ENCODE measurements around the gene CPVL. TPM values are rescaled to one million over a fixed set of nuclear protein-coding genes. Genes with fewer than 3 reads are reported as not detected.

Gene CPVL
- total RNA-seq, 1 experiment from 2014 or later = 10.3 TPM

DNA sequence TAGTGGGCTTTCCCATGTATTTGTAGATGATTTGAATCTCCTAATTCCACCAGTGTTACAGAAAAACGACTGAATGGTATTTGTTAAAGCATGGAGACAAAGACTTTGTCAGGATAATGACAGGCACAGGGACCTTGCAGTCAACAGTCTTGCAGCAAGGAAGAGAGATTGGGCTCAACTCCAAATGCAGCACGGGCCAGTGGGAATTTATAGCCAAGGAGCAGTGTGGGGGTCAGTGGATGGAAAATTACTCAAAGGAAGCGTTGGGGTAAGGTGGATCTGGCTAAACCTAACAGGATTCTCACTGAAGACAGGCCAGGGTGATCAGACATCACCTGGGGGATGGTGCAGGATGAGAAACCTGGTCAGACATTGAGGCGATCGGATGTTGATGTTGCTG is 24.3 kb downstream of the CPVL start:
- Histone ChIP-seq H3K4me1 (ENCODE audit: control insufficient read depth in 1 of 2, insufficient read depth in 2 of 2, low read length in 2 of 2) (peaks cover 0 to 6% of the 10 kb centered on the region in 2 experiments; a peak in 2 of 4 replicates), H3K9ac (ENCODE audit: low read length) (no peak overlapping the region), H3K9me3 (ENCODE audit: control insufficient read depth in 1 of 2, insufficient read depth in 1 of 2, low read depth in 1 of 2, low read length in 2 of 2) (no peaks in the 10 kb centered on the region), H4K20me1 (ENCODE audit: insufficient read depth) (no peaks in the 10 kb centered on the region), H3K79me2 (ENCODE audit: insufficient read depth, low read length) (no peaks in the 10 kb centered on the region), H2AFZ (ENCODE audit: low read depth, low read length, poor library complexity, severe bottlenecking) (no peak overlapping the region), H3K27ac (ENCODE audit: low read depth, low read length) (no peak overlapping the region), H3K36me3 (ENCODE audit: control insufficient read depth in 1 of 2, insufficient read depth in 2 of 2, low read length in 2 of 2) (no peaks in the 10 kb centered on the region), H3K4me2 (ENCODE audit: low read length) (no peak overlapping the region), H3K27me3 (ENCODE audit: insufficient read depth, low read length) (no peaks in the 10 kb centered on the region), H3K4me3 (replicated peaks in 1 of 2; ENCODE audit: low read depth in 1 of 2, low read length in 2 of 2) (no peak overlapping the region), H3K9me2 (ENCODE audit: insufficient read depth) (no peaks in the 10 kb centered on the region)
- DNase-seq (ENCODE audit: low read depth, low spot score) = no peak
- BruUV-seq (replicated peaks) = no TSS peak
- intact Hi-C loops (cut with micrococcal nuclease) = no loop called here
- ATAC-seq = no peak
- ChIA-PET POLR2A (no interaction called here), RAD21 (ENCODE audit: low non-redundant PET in 1 of 2, low total read pairs in 2 of 2, uncharacterized antibody in 2 of 2, unreplicated experiment in 2 of 2) (no interaction called here), CTCF (no interaction called here)
- no peak for TF ChIP-seq POLR2AphosphoS5 (IDR thresholded peaks at IDR 0.05; ENCODE audit: low read depth, low read length)
- TF ChIP-seq, protein P1, sequence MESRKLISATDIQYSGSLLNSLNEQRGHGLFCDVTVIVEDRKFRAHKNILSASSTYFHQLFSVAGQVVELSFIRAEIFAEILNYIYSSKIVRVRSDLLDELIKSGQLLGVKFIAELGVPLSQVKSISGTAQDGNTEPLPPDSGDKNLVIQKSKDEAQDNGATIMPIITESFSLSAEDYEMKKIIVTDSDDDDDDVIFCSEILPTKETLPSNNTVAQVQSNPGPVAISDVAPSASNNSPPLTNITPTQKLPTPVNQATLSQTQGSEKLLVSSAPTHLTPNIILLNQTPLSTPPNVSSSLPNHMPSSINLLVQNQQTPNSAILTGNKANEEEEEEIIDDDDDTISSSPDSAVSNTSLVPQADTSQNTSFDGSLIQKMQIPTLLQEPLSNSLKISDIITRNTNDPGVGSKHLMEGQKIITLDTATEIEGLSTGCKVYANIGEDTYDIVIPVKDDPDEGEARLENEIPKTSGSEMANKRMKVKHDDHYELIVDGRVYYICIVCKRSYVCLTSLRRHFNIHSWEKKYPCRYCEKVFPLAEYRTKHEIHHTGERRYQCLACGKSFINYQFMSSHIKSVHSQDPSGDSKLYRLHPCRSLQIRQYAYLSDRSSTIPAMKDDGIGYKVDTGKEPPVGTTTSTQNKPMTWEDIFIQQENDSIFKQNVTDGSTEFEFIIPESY (IDR thresholded peaks at IDR 0.05; ENCODE audit: extremely low read depth, insufficient replicate concordance, low read length) = no peak
- TF ChIP-seq SRF (IDR thresholded peaks at IDR 0.05; ENCODE audit: low read depth) = no peak
- TF ChIP-seq FOSL1 (IDR thresholded peaks at IDR 0.05; ENCODE audit: low read depth) = no peak
- TF ChIP-seq, protein P2, sequence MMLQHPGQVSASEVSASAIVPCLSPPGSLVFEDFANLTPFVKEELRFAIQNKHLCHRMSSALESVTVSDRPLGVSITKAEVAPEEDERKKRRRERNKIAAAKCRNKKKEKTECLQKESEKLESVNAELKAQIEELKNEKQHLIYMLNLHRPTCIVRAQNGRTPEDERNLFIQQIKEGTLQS (IDR thresholded peaks at IDR 0.05) = no peak
- TF ChIP-seq EZH2 (IDR thresholded peaks at IDR 0.05) = no peak
- TF ChIP-seq CBX3 (IDR thresholded peaks at IDR 0.05; ENCODE audit: low read depth) = no peak
- TF ChIP-seq TCF7L2 (IDR thresholded peaks at IDR 0.05; ENCODE audit: borderline replicate concordance, extremely low read depth, insufficient read depth, insufficient read length) = no peak
- TF ChIP-seq, protein P3, sequence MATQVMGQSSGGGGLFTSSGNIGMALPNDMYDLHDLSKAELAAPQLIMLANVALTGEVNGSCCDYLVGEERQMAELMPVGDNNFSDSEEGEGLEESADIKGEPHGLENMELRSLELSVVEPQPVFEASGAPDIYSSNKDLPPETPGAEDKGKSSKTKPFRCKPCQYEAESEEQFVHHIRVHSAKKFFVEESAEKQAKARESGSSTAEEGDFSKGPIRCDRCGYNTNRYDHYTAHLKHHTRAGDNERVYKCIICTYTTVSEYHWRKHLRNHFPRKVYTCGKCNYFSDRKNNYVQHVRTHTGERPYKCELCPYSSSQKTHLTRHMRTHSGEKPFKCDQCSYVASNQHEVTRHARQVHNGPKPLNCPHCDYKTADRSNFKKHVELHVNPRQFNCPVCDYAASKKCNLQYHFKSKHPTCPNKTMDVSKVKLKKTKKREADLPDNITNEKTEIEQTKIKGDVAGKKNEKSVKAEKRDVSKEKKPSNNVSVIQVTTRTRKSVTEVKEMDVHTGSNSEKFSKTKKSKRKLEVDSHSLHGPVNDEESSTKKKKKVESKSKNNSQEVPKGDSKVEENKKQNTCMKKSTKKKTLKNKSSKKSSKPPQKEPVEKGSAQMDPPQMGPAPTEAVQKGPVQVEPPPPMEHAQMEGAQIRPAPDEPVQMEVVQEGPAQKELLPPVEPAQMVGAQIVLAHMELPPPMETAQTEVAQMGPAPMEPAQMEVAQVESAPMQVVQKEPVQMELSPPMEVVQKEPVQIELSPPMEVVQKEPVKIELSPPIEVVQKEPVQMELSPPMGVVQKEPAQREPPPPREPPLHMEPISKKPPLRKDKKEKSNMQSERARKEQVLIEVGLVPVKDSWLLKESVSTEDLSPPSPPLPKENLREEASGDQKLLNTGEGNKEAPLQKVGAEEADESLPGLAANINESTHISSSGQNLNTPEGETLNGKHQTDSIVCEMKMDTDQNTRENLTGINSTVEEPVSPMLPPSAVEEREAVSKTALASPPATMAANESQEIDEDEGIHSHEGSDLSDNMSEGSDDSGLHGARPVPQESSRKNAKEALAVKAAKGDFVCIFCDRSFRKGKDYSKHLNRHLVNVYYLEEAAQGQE (IDR thresholded peaks at IDR 0.05; ENCODE audit: low read depth) = no peak
- no peak for TF ChIP-seq EZH2phosphoT487 (IDR thresholded peaks at IDR 0.05; ENCODE audit: borderline replicate concordance)
- TF ChIP-seq, protein P4, sequence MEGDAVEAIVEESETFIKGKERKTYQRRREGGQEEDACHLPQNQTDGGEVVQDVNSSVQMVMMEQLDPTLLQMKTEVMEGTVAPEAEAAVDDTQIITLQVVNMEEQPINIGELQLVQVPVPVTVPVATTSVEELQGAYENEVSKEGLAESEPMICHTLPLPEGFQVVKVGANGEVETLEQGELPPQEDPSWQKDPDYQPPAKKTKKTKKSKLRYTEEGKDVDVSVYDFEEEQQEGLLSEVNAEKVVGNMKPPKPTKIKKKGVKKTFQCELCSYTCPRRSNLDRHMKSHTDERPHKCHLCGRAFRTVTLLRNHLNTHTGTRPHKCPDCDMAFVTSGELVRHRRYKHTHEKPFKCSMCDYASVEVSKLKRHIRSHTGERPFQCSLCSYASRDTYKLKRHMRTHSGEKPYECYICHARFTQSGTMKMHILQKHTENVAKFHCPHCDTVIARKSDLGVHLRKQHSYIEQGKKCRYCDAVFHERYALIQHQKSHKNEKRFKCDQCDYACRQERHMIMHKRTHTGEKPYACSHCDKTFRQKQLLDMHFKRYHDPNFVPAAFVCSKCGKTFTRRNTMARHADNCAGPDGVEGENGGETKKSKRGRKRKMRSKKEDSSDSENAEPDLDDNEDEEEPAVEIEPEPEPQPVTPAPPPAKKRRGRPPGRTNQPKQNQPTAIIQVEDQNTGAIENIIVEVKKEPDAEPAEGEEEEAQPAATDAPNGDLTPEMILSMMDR (IDR thresholded peaks at IDR 0.05 in 2 of 3, conservative IDR thresholded peaks at IDR 0.05 in 1 of 3; ENCODE audit: borderline replicate concordance in 1 of 3, insufficient read depth in 1 of 3, low read depth in 2 of 3, low read length in 2 of 3) = no peak
- TF ChIP-seq CEBPB (IDR thresholded peaks at IDR 0.05; ENCODE audit: low read depth) = no peak
- TF ChIP-seq ELF1 (IDR thresholded peaks at IDR 0.05; ENCODE audit: borderline replicate concordance, low read depth) = no peak
- TF ChIP-seq SIN3A (IDR thresholded peaks at IDR 0.05; ENCODE audit: low read depth) = no peak
- TF ChIP-seq, protein P5, sequence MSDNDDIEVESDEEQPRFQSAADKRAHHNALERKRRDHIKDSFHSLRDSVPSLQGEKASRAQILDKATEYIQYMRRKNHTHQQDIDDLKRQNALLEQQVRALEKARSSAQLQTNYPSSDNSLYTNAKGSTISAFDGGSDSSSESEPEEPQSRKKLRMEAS (IDR thresholded peaks at IDR 0.05) = no peak
- no peak for TF ChIP-seq EGR1 (IDR thresholded peaks at IDR 0.05; ENCODE audit: low read depth)
- TF ChIP-seq RAD21 (IDR thresholded peaks at IDR 0.05; ENCODE audit: low read depth) = no peak
